Measurements from ENCODE around the gene DACH1. TPM values are rescaled to one million over a fixed set of nuclear protein-coding genes. Genes with fewer than 3 reads are reported as not detected.

DACH1 gene
- total RNA-seq, 1 donor from 2014 or later: 1.6 TPM

DNA sequence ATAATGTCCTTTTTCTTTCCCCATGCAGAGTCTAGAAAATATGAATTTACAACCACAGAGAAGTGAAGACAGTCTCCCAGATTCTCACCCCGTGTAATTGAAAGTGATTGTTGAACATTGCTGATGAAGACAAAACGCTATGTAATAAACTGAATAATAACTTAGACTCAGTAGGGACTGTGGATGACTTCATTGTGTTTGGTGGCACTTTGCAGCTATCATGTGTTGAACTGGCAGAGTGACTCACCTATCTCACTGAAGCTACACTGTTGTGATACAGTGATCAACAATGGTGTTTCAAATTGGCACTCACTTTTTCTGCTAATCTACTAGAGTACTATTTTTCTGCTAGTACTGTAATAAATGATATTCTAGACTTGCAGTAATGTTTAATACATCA is 261.3 kb downstream of the DACH1 start:
- no peak overlapping the region for H2AFZ ChIP-seq (ENCODE audit: low read depth, low read length)
- FAIRE-seq (no peak), DNase-seq (ENCODE audit: low read depth) (no peak)
- H3K27me3 ChIP-seq (ENCODE audit: insufficient read depth, low read length): no peaks in the 10 kb centered on the region
- H3K4me3 ChIP-seq (ENCODE audit: insufficient read depth, low read depth, low read length): no peak overlapping the region
- H3K27me3 Mint-ChIP-seq (ENCODE audit: low read depth, unreplicated experiment): no peaks in the 10 kb centered on the region
- no peak overlapping the region for H3K4me2 ChIP-seq (ENCODE audit: low read length)
- no peaks in the 10 kb centered on the region for H3K4me1 ChIP-seq (ENCODE audit: insufficient read depth, low read length)
- no peak overlapping the region for H3K27ac Mint-ChIP-seq (ENCODE audit: unreplicated experiment)
- H3K4me1 Mint-ChIP-seq (ENCODE audit: low read depth, unreplicated experiment): no peaks in the 10 kb centered on the region
- H4K20me1 ChIP-seq (ENCODE audit: insufficient read depth, low read length): no peaks in the 10 kb centered on the region
- H3K36me3 Mint-ChIP-seq (ENCODE audit: low read depth, unreplicated experiment): no peaks in the 10 kb centered on the region
- H3K36me3 ChIP-seq (ENCODE audit: insufficient read depth, low read length): no peaks in the 10 kb centered on the region
- H3K9ac ChIP-seq (ENCODE audit: low read length): no peak overlapping the region
- no peaks in the 10 kb centered on the region for H3K79me2 ChIP-seq (ENCODE audit: insufficient read depth, low read length)
- H3K9me3 ChIP-seq (ENCODE audit: insufficient read depth, low read depth, low read length): no peaks in the 10 kb centered on the region
- no peak overlapping the region for H3K27ac ChIP-seq (ENCODE audit: low read depth, low read length)
- H3K9me3 Mint-ChIP-seq (ENCODE audit: unreplicated experiment): no peaks in the 10 kb centered on the region
- TF ChIP-seq EZH2 (IDR thresholded peaks at IDR 0.05; ENCODE audit: insufficient read depth, low read length): no peak
- no peak overlapping the region for H3K4me3 Mint-ChIP-seq (ENCODE audit: unreplicated experiment)

DNA sequence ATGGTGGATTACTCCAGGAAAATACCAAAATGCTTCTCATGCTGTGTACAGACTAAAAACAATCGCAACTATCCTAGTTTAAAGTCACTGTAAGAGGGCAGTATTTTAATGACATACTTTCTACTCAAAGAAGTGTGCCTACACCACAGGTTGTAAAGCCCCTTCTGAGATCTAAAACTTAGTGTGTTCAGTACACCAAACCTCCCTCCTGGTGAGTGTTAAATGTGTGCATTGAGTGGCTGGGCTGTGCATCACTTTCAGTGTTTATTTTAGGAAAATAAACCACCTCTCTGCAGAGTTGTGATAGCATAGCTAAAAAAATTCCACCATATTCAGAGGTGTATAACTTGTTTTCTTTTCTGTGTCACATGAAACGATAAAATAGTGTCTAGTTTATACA is 263.7 kb downstream of the DACH1 start:
- DNase-seq (ENCODE audit: low read depth) (no peak), FAIRE-seq (no peak)
- Mint-ChIP-seq H3K9me3 (ENCODE audit: unreplicated experiment) (no peaks in the 10 kb centered on the region), H3K4me3 (ENCODE audit: unreplicated experiment) (no peak overlapping the region), H3K27me3 (ENCODE audit: low read depth, unreplicated experiment) (no peaks in the 10 kb centered on the region), H3K36me3 (ENCODE audit: low read depth, unreplicated experiment) (no peaks in the 10 kb centered on the region), H3K27ac (ENCODE audit: unreplicated experiment) (no peak overlapping the region), H3K4me1 (ENCODE audit: low read depth, unreplicated experiment) (no peaks in the 10 kb centered on the region)
- Histone ChIP-seq H3K79me2 (ENCODE audit: insufficient read depth, low read length) (no peaks in the 10 kb centered on the region), H3K9ac (ENCODE audit: low read length) (no peak overlapping the region), H2AFZ (ENCODE audit: low read depth, low read length) (no peak overlapping the region), H3K36me3 (ENCODE audit: insufficient read depth, low read length) (no peaks in the 10 kb centered on the region), H3K27ac (ENCODE audit: low read depth, low read length) (no peak overlapping the region), H4K20me1 (ENCODE audit: insufficient read depth, low read length) (no peaks in the 10 kb centered on the region), H3K27me3 (ENCODE audit: insufficient read depth, low read length) (no peaks in the 10 kb centered on the region), H3K4me1 (ENCODE audit: insufficient read depth, low read length) (no peaks in the 10 kb centered on the region), H3K9me3 (ENCODE audit: insufficient read depth, low read depth, low read length) (no peaks in the 10 kb centered on the region), H3K4me2 (ENCODE audit: low read length) (no peak overlapping the region), H3K4me3 (ENCODE audit: insufficient read depth, low read depth, low read length) (no peak overlapping the region)
- TF ChIP-seq EZH2 (IDR thresholded peaks at IDR 0.05; ENCODE audit: insufficient read depth, low read length): no peak
- TF ChIP-seq, protein P1, sequence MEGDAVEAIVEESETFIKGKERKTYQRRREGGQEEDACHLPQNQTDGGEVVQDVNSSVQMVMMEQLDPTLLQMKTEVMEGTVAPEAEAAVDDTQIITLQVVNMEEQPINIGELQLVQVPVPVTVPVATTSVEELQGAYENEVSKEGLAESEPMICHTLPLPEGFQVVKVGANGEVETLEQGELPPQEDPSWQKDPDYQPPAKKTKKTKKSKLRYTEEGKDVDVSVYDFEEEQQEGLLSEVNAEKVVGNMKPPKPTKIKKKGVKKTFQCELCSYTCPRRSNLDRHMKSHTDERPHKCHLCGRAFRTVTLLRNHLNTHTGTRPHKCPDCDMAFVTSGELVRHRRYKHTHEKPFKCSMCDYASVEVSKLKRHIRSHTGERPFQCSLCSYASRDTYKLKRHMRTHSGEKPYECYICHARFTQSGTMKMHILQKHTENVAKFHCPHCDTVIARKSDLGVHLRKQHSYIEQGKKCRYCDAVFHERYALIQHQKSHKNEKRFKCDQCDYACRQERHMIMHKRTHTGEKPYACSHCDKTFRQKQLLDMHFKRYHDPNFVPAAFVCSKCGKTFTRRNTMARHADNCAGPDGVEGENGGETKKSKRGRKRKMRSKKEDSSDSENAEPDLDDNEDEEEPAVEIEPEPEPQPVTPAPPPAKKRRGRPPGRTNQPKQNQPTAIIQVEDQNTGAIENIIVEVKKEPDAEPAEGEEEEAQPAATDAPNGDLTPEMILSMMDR (IDR thresholded peaks at IDR 0.05; ENCODE audit: insufficient read depth, low read depth, low read length): no peak

DNA sequence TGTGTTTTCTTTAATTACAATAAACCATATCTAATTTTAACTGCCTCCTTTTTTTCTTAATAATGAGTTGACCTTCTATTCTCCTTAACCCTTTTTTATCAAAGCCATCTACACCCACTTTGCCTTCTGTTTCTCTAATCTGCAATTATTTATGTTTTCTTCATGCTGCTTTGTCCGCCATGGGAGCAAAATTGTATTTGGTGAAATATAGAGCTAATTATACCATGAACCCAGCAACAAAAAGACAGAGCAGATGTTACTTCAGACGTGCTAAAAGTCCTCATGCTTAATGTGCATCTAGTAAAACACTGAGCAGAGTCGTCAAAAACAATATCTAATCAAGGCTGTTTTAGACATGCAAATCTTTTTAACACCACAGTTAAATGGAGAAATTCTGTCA is 264.7 kb downstream of the DACH1 start:
- H3K27ac ChIP-seq (ENCODE audit: low read depth, low read length): no peak overlapping the region
- H3K4me3 ChIP-seq (ENCODE audit: insufficient read depth, low read depth, low read length): no peak overlapping the region

More for the DNA sequence above, 264.7 kb downstream of the DACH1 start:
- Mint-ChIP-seq H3K4me1 (ENCODE audit: low read depth, unreplicated experiment) (no peaks in the 10 kb centered on the region), H3K9me3 (ENCODE audit: unreplicated experiment) (no peaks in the 10 kb centered on the region), H3K27me3 (ENCODE audit: low read depth, unreplicated experiment) (no peaks in the 10 kb centered on the region), H3K4me3 (ENCODE audit: unreplicated experiment) (no peak overlapping the region), H3K36me3 (ENCODE audit: low read depth, unreplicated experiment) (no peaks in the 10 kb centered on the region), H3K27ac (ENCODE audit: unreplicated experiment) (no peak overlapping the region)
- TF ChIP-seq, protein P1 (IDR thresholded peaks at IDR 0.05; ENCODE audit: insufficient read depth, low read depth, low read length): no peak
- no peak for TF ChIP-seq EZH2 (IDR thresholded peaks at IDR 0.05; ENCODE audit: insufficient read depth, low read length)
- Histone ChIP-seq H4K20me1 (ENCODE audit: insufficient read depth, low read length) (no peaks in the 10 kb centered on the region), H3K27me3 (ENCODE audit: insufficient read depth, low read length) (no peaks in the 10 kb centered on the region), H2AFZ (ENCODE audit: low read depth, low read length) (no peak overlapping the region), H3K36me3 (ENCODE audit: insufficient read depth, low read length) (no peaks in the 10 kb centered on the region), H3K4me1 (ENCODE audit: insufficient read depth, low read length) (no peaks in the 10 kb centered on the region), H3K9me3 (ENCODE audit: insufficient read depth, low read depth, low read length) (no peaks in the 10 kb centered on the region), H3K9ac (ENCODE audit: low read length) (no peak overlapping the region), H3K4me2 (ENCODE audit: low read length) (no peak overlapping the region), H3K79me2 (ENCODE audit: insufficient read depth, low read length) (no peaks in the 10 kb centered on the region)
- no peak for DNase-seq (ENCODE audit: low read depth)
- FAIRE-seq: no peak
